IMR-90 (cell line): Measurements from ENCODE around the gene SYT3. TPM values are rescaled to one million over a fixed set of nuclear protein-coding genes. Genes with fewer than 3 reads are reported as not detected.
A peak's percentile ranks its signal among the peaks of the same experiment; 100 is the strongest.

Source experiments
- ATAC-seq: fragments of 200-7000 bp; cut with Tn5 transposase; 2 replicates; pipeline ENCODE4 v1.9.1; 2020; ENCODE audit warnings: low read depth, mild to moderate bottlenecking, moderate library complexity
- BruUV-seq: library from RNA; stranded (reverse); fragments of 400-500 nt; replicated peaks from 2 replicates; lab custom pipeline; 2021; lab: Mats Ljungman, UMichigan
- CTCF ChIA-PET: fragments of 300-600 bp; formaldehyde crosslinking; extraction: SDS; loops from one replicate; lab custom pipeline; 2021; ENCODE audit warnings: antibody characterized with exemption; lab: Yijun Ruan, JAX
- POLR2A ChIA-PET: fragments of 300-600 bp; sonication (Branson Sonifier 250); formaldehyde crosslinking; loops from one replicate; lab custom pipeline; 2022; ENCODE audit warnings: antibody characterized with exemption; ENCODE audit not compliant: unreplicated experiment; lab: Charles Lee
- DNase-seq: peaks from one replicate; pipeline ENCODE4 v3.0.0; 2013
- H2AFZ ChIP-seq: replicated peaks from 2 replicates; pipeline ENCODE3; 2013; ENCODE audit warnings: low read length, mild to moderate bottlenecking; ENCODE audit not compliant: poor library complexity
- H2AK5ac ChIP-seq: 2 replicates; pipeline ENCODE4 v1.6.1; 2013; ENCODE audit warnings: low read depth, low read length, inconsistent platforms
- H2AK9ac ChIP-seq: replicated peaks from 2 replicates; pipeline ENCODE3; 2013; ENCODE audit warnings: mild to moderate bottlenecking, low read depth, low read length, moderate library complexity; ENCODE audit not compliant: poor library complexity
- H2BK120ac ChIP-seq: 2 replicates; pipeline ENCODE4 v1.6.1; 2013; ENCODE audit warnings: low read depth, low read length, inconsistent platforms
- H2BK15ac ChIP-seq: 3 replicates; pipeline ENCODE4 v1.6.1; 2013; ENCODE audit warnings: low read depth, low read length, inconsistent platforms
- H2BK20ac ChIP-seq: 2 replicates; pipeline ENCODE4 v1.6.1; 2013; ENCODE audit warnings: low read depth, mild to moderate bottlenecking, inconsistent platforms, low read length, moderate library complexity
- H2BK5ac ChIP-seq: 2 replicates; pipeline ENCODE4 v1.6.1; 2013; ENCODE audit warnings: mild to moderate bottlenecking, low read depth, low read length, inconsistent platforms; ENCODE audit not compliant: poor library complexity, severe bottlenecking
- H3K14ac ChIP-seq: replicated peaks from 2 replicates; pipeline ENCODE4 v1.6.1; 2013; ENCODE audit warnings: low read depth, low read length, inconsistent platforms
- H3K18ac ChIP-seq: 2 replicates; pipeline ENCODE4 v1.6.1; 2013; ENCODE audit warnings: low read depth, low read length, control low read depth
- H3K23ac ChIP-seq: 2 replicates; pipeline ENCODE4 v1.6.1; 2013; ENCODE audit warnings: low read depth, low read length, inconsistent platforms
- H3K27ac ChIP-seq: 2 replicates; pipeline ENCODE4 v1.5.1; 2013; ENCODE audit warnings: mild to moderate bottlenecking, control low read depth, low read length; ENCODE audit not compliant: insufficient read depth
- H3K27me3 ChIP-seq: 2 replicates; pipeline ENCODE4 v1.6.1; 2013; ENCODE audit warnings: low read length; ENCODE audit not compliant: control insufficient read depth, insufficient read depth
- H3K36me3 ChIP-seq: 2 replicates; pipeline ENCODE4 v1.6.1; 2013; ENCODE audit warnings: low read length, mixed read lengths; ENCODE audit not compliant: control insufficient read depth, insufficient read depth
- H3K4ac ChIP-seq: 2 replicates; pipeline ENCODE4 v1.6.1; 2013; ENCODE audit warnings: low read depth, low read length, inconsistent platforms
- H3K4me1 ChIP-seq: 2 replicates; pipeline ENCODE4 v1.6.1; 2013; ENCODE audit warnings: low read length, mixed read lengths; ENCODE audit not compliant: control insufficient read depth, insufficient read depth
- H3K4me2 ChIP-seq: 2 replicates; pipeline ENCODE4 v1.6.1; 2013; ENCODE audit warnings: low read depth, mild to moderate bottlenecking, control low read depth, low read length, moderate library complexity
- H3K4me3 ChIP-seq: 2 replicates; pipeline ENCODE4 v1.5.1; 2013; ENCODE audit warnings: low read depth, mild to moderate bottlenecking, control low read depth, low read length, moderate library complexity; ENCODE audit not compliant: insufficient read depth
- H3K56ac ChIP-seq: 2 replicates; pipeline ENCODE4 v1.6.1; 2013; ENCODE audit warnings: low read length, inconsistent platforms; ENCODE audit not compliant: insufficient read depth; ENCODE audit errors: extremely low read depth
- H3K79me1 ChIP-seq, 2 experiments: 2 replicates each; pipeline ENCODE4 v1.6.1; 2013; ENCODE audit warnings: low read length in 2 of 2, inconsistent platforms in 1 of 2, low read depth in 1 of 2
- H3K9ac ChIP-seq: 2 replicates; pipeline ENCODE4 v1.6.1; 2013; ENCODE audit warnings: low read depth, low read length, control low read depth
- H3K9me1 ChIP-seq: 2 replicates; pipeline ENCODE4 v1.6.1; 2013; ENCODE audit warnings: low read length, inconsistent platforms; ENCODE audit not compliant: insufficient read depth
- H3K9me3 ChIP-seq: 2 replicates; pipeline ENCODE4 v1.6.1; 2013; ENCODE audit warnings: low read length; ENCODE audit not compliant: control insufficient read depth, insufficient read depth
- H4K20me1 ChIP-seq: 2 replicates; pipeline ENCODE4 v1.6.1; 2013; ENCODE audit warnings: low read length, inconsistent platforms; ENCODE audit not compliant: insufficient read depth
- H4K5ac ChIP-seq: 2 replicates; pipeline ENCODE4 v1.6.1; 2013; ENCODE audit warnings: mild to moderate bottlenecking, low read depth, low read length, control low read depth
- H4K8ac ChIP-seq, 2 experiments: 2 replicates each; pipeline ENCODE4 v1.6.1; 2013; ENCODE audit warnings: low read depth in 2 of 2, low read length in 2 of 2, control low read depth in 1 of 2, inconsistent platforms in 1 of 2
- H4K91ac ChIP-seq: 2 replicates; pipeline ENCODE4 v1.6.1; 2013; ENCODE audit warnings: low read depth, low read length, inconsistent platforms; ENCODE audit not compliant: insufficient read depth
- MAZ ChIP-seq: IDR thresholded peaks from 2 replicates; pipeline ENCODE4 v1.6.1; 2012; ENCODE audit warnings: low read depth, mild to moderate bottlenecking, low read length, improper control_type of control experiment, moderate library complexity, borderline replicate concordance
- RFX5 ChIP-seq: IDR thresholded peaks from 2 replicates; pipeline ENCODE4 v1.8.0; 2012; ENCODE audit warnings: low read depth, mild to moderate bottlenecking, low read length, moderate library complexity
- SMC3 ChIP-seq: fragments of 150-350 bp; IDR thresholded peaks from 2 replicates; pipeline ENCODE4 v1.6.1; 2016; ENCODE audit warnings: low read depth, mild to moderate bottlenecking, antibody characterized with exemption, low read length, moderate library complexity
- WGBS, 2 experiments: methylation state at CpG; one replicate each; pipeline versions ENCODE4 v1.1.5 to v1.1.7; 2013; ENCODE audit warnings: missing lambda C conversion rate in 2 of 2; ENCODE audit not compliant: insufficient read length in 1 of 2; ENCODE audit errors: extremely low coverage in 2 of 2; 5-methylcytosine and 5-hydroxymethylcytosine counted together
- dilution Hi-C: fragments of 300-500 bp; cut with HindIII; formaldehyde crosslinking; loops from one replicate; pipeline ENCODE4 v1.14.3; 2018; ENCODE audit warnings: low sequenced_read_pairs; ENCODE audit not compliant: unreplicated experiment
- in situ Hi-C: fragments of 300-500 bp; cut with MboI; formaldehyde crosslinking; loops from 3 replicates; pipeline ENCODE4 v1.14.3; 2019; ENCODE audit warnings: low sequenced_read_pairs, inconsistent platforms, mixed read lengths
- intact Hi-C: fragments of 100-400 bp; cut with micrococcal nuclease; formaldehyde crosslinking; loops from 2 replicates; pipeline ENCODE4 v1.10.0; 2022
- polyA plus RNA-seq, 3 experiments: library from polyadenylated mRNA; depleted of rRNA; stranded (reverse); fragments of >200 nt; gene quantifications; 2 replicates each; pipeline ENCODE4 v1.2.3, GENCODE V29; 2012; ENCODE audit warnings: low replicate concordance in 1 of 3
- total RNA-seq: library from RNA; depleted of rRNA; stranded (reverse); fragments of >200 nt; gene quantifications from 2 replicates; pipeline ENCODE4 v1.2.3, GENCODE V29; 2012
- TF ChIP-seq, protein P1 (sequence below): conservative IDR thresholded peaks from 2 replicates; pipeline ENCODE4 v1.5.1; 2012; ENCODE audit warnings: mild to moderate bottlenecking, low read depth, low read length, improper control_type of control experiment

The SYT3 gene
- total and polyA plus RNA-seq, 2 of the 4 experiments (the other 2 are of a cell fraction) = 0.05 TPM; not detected in 1

DNA sequence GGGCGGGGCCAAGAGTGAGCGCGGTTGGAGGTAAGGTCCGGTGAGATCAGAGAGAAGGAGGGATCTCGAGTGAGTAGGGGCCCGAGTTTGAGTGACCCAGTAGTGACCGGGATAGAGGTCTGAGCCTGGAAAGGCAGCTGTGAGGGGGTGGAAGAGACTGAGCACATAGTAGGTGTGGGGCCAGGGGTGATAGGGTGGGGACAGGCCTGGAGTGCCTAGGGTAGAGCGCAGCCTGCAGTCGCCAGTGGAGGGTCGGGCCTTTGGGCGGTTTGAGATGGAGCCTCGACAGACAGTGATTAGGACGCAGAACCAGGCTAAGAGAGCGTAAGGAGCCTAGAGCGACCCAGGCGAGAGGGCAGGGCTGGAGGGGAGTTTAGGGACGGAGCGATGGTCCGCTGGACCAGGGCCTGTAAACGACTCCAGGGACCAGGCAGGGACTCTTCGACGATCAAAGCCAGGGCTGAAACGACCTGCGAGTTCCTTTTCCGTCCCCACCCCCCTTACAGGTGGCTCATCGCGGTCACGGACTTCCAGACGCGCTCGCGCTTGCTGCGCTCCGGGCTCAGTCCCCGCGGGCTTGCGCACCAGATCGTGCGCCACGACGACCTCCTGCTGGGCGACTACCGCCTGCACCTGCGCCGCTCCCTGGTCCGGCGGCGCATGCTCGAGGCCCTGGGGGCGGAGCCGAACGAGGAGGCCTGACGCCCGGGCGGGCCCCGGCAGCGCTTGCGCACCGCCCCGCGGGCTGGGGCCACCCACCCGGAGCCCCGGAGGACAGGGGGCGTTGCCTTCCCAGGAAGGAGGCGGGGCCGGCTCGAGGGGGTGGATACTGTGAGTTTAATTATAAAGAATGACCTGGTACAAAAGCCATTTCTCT, 19.0 kb upstream of the SYT3 start:
- H3K4ac ChIP-seq = no peak overlapping the region
- BruUV-seq = no TSS peak
- ATAC-seq = peak; percentile 59
- H3K27me3 ChIP-seq = peaks cover 12% of the 10 kb centered on the region; the same call in 1 of the 2 replicates
- H2AFZ ChIP-seq = peak overlapping the region; percentile 94
- CTCF ChIA-PET = interaction anchor here (1.0 kb wide), 1 partner anchor 11 kb away, joined by 3 read pairs; no protein-coding TSS in a partner anchor
- peak overlapping the region; percentile 86 for H3K4me2 ChIP-seq
- no peaks in the 10 kb centered on the region for H3K36me3 ChIP-seq
- H4K5ac ChIP-seq = peak overlapping the region; percentile 14; the same call in 1 of the 2 replicates
- peaks cover 2% of the 10 kb centered on the region; the same call in 1 of the 2 replicates for H3K4me1 ChIP-seq
- POLR2A ChIA-PET = no interaction called here
- H3K56ac ChIP-seq = no peak overlapping the region
- H3K4me3 ChIP-seq = peak overlapping the region; percentile 52
- H4K8ac ChIP-seq = peak overlapping the region; percentile 64 to 79; a peak in 2 of 4 replicates
- peak; percentile 64 for DNase-seq
- no peak overlapping the region for H3K9ac ChIP-seq
- in situ Hi-C loops (no loop called here), intact Hi-C loops (no loop called here), dilution Hi-C loops (no loop called here)
- peak overlapping the region; percentile 39; the same call in 1 of the 2 replicates for H2AK5ac ChIP-seq
- WGBS, 2 experiments = 2% methylated on average over 29 of the region's 67 CpGs; no CpG with 5 or more reads in 1 of the 2 experiments
- H3K9me3 ChIP-seq = no peaks in the 10 kb centered on the region
- no peak overlapping the region for H2BK120ac ChIP-seq
- TF ChIP-seq SMC3 (no peak), RFX5 (no peak), MAZ (peak; percentile 62; the same call in 1 of the 2 replicates)
- TF ChIP-seq, protein P1, sequence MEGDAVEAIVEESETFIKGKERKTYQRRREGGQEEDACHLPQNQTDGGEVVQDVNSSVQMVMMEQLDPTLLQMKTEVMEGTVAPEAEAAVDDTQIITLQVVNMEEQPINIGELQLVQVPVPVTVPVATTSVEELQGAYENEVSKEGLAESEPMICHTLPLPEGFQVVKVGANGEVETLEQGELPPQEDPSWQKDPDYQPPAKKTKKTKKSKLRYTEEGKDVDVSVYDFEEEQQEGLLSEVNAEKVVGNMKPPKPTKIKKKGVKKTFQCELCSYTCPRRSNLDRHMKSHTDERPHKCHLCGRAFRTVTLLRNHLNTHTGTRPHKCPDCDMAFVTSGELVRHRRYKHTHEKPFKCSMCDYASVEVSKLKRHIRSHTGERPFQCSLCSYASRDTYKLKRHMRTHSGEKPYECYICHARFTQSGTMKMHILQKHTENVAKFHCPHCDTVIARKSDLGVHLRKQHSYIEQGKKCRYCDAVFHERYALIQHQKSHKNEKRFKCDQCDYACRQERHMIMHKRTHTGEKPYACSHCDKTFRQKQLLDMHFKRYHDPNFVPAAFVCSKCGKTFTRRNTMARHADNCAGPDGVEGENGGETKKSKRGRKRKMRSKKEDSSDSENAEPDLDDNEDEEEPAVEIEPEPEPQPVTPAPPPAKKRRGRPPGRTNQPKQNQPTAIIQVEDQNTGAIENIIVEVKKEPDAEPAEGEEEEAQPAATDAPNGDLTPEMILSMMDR = no peak
- no peak overlapping the region; the same call in 1 of the 2 replicates for H4K91ac ChIP-seq
- H4K20me1 ChIP-seq = no peaks in the 10 kb centered on the region; the same call in 1 of the 2 replicates
- no peak overlapping the region for H3K14ac ChIP-seq
- peak overlapping the region; percentile 93 for H2AK9ac ChIP-seq
- no peak overlapping the region for H3K18ac ChIP-seq
- no peak overlapping the region for H3K23ac ChIP-seq
- peaks cover 5% of the 10 kb centered on the region; the same call in 1 of the 2 replicates for H3K9me1 ChIP-seq
- H2BK15ac ChIP-seq = no peak overlapping the region
- no peak overlapping the region; the same call in 1 of the 2 replicates for H3K27ac ChIP-seq
- H2BK20ac ChIP-seq = no peak overlapping the region
- H2BK5ac ChIP-seq = no peak overlapping the region
- no peaks in the 10 kb centered on the region for H3K79me1 ChIP-seq
